Glutamatergic neuron (in vitro differentiated cells): ENCODE results near the gene NFKBIL1. TPM values are rescaled to one million over a fixed set of nuclear protein-coding genes. Genes with fewer than 3 reads are reported as not detected.

ENCODE experiments used
- DNase-seq: peaks from one replicate; pipeline ENCODE4 v3.0.0; 2022
- H3K27ac Mint-ChIP-seq: one replicate; pipeline ENCODE4 v1.8.0; 2020; ENCODE audit warnings: mild to moderate bottlenecking, mixed read lengths, inconsistent platforms; ENCODE audit not compliant: unreplicated experiment
- H3K27me3 Mint-ChIP-seq: one replicate; pipeline ENCODE4 v1.8.0; 2020; ENCODE audit warnings: mild to moderate bottlenecking, moderate library complexity, mixed read lengths, inconsistent platforms; ENCODE audit not compliant: unreplicated experiment
- H3K36me3 Mint-ChIP-seq: one replicate; pipeline ENCODE4 v1.8.0; 2020; ENCODE audit warnings: mild to moderate bottlenecking, mixed read lengths, inconsistent platforms; ENCODE audit not compliant: unreplicated experiment
- H3K4me1 Mint-ChIP-seq: one replicate; pipeline ENCODE4 v1.8.0; 2020; ENCODE audit warnings: mild to moderate bottlenecking, low read depth, mixed read lengths, inconsistent platforms; ENCODE audit not compliant: unreplicated experiment
- H3K4me3 Mint-ChIP-seq: one replicate; pipeline ENCODE4 v1.8.0; 2020; ENCODE audit warnings: mild to moderate bottlenecking, mixed read lengths, inconsistent platforms; ENCODE audit not compliant: unreplicated experiment
- H3K9me3 Mint-ChIP-seq: one replicate; pipeline ENCODE4 v1.8.0; 2020; ENCODE audit warnings: mild to moderate bottlenecking, moderate library complexity, mixed read lengths, inconsistent platforms; ENCODE audit not compliant: unreplicated experiment
- CTCF ChIP-seq: fragments of 200-600 bp; sonication (generic); IDR thresholded peaks from one replicate; pipeline ENCODE4 v1.5.0; 2021; ENCODE audit not compliant: partially characterized antibody, unreplicated experiment
- total RNA-seq: library from RNA; stranded (reverse); fragmentation: NEBNext Ultra II Directional; extraction: Animal tissue kit (Norgen Biotek cat#: 25700); gene quantifications from one replicate; pipeline ENCODE4 v1.2.1, GENCODE V29; 2021; ENCODE audit not compliant: unreplicated experiment

Gene NFKBIL1
- total RNA-seq, 1 donor from 2014 or later: 29.8 TPM

GRCh38 chr6:31531771-31532643 is 15.4 kb upstream of the NFKBIL1 start:
- peaks cover 8% of the 10 kb centered on the region for H3K36me3 Mint-ChIP-seq
- TF ChIP-seq CTCF: no peak
- peaks cover 8% of the 10 kb centered on the region for H3K27me3 Mint-ChIP-seq
- H3K4me1 Mint-ChIP-seq: peaks cover 3% of the 10 kb centered on the region
- DNase-seq: no peak
- H3K4me3 Mint-ChIP-seq: no peak overlapping the region
- no peak overlapping the region for H3K27ac Mint-ChIP-seq
- H3K9me3 Mint-ChIP-seq: peaks cover 3% of the 10 kb centered on the region

GRCh38 chr6:31532644-31533454 is 14.6 kb upstream of the NFKBIL1 start:
- peaks cover 8% of the 10 kb centered on the region for H3K27me3 Mint-ChIP-seq
- H3K36me3 Mint-ChIP-seq: peaks cover 8% of the 10 kb centered on the region
- peaks cover 3% of the 10 kb centered on the region for H3K4me1 Mint-ChIP-seq
- DNase-seq: no peak
- H3K27ac Mint-ChIP-seq: no peak overlapping the region
- H3K9me3 Mint-ChIP-seq: peaks cover 3% of the 10 kb centered on the region
- TF ChIP-seq CTCF: no peak
- H3K4me3 Mint-ChIP-seq: no peak overlapping the region

- peaks cover 9% of the 10 kb centered on the region for H3K36me3 Mint-ChIP-seq
- no peak for TF ChIP-seq CTCF
These were observed 14.0 kb upstream of the NFKBIL1 start for GRCh38 chr6:31533455-31533841.

GRCh38 chr6:31534011-31534410 is 13.4 kb upstream of the NFKBIL1 start:
- H3K36me3 Mint-ChIP-seq: peaks cover 14% of the 10 kb centered on the region
- no peak overlapping the region for H3K27ac Mint-ChIP-seq
- no peak overlapping the region for H3K4me3 Mint-ChIP-seq
- peaks cover 3% of the 10 kb centered on the region for H3K9me3 Mint-ChIP-seq
- DNase-seq: no peak
- H3K4me1 Mint-ChIP-seq: peaks cover 11% of the 10 kb centered on the region
- peaks cover 2% of the 10 kb centered on the region for H3K27me3 Mint-ChIP-seq
- TF ChIP-seq CTCF: no peak

More at GRCh38 chr6:31533455-31533841, 14.0 kb upstream of the NFKBIL1 start:
- no peak overlapping the region for H3K27ac Mint-ChIP-seq
- no peak overlapping the region for H3K4me3 Mint-ChIP-seq
- H3K27me3 Mint-ChIP-seq: peaks cover 5% of the 10 kb centered on the region
- peaks cover 6% of the 10 kb centered on the region for H3K4me1 Mint-ChIP-seq
- H3K9me3 Mint-ChIP-seq: peaks cover 3% of the 10 kb centered on the region
- DNase-seq: no peak
